H1 (cell line): ENCODE data around the gene CADPS. TPM values are rescaled to one million over a fixed set of nuclear protein-coding genes. Genes with fewer than 3 reads are reported as not detected.

ENCODE experiments used
- CTCF ChIA-PET: fragments of 300-600 bp; sonication (Branson Sonifier 250); formaldehyde crosslinking; loops from one replicate; lab custom pipeline; 2021; ENCODE audit not compliant: partially characterized antibody; lab: Charles Lee
- POLR2A ChIA-PET: fragments of 300-600 bp; sonication (Branson Sonifier 250); formaldehyde crosslinking; loops from one replicate; lab custom pipeline; 2021; ENCODE audit warnings: inconsistent platforms; ENCODE audit not compliant: partially characterized antibody; lab: Charles Lee
- DNase-seq, 2 experiments: peaks; one replicate each; pipeline versions ENCODE4 v3.0.0 to v3.0.0-alpha.2; 2010 to 2022; ENCODE audit warnings: low spot score in 2 of 2, low read depth in 1 of 2, mixed read lengths in 1 of 2
- FAIRE-seq: peaks from 2 replicates; lab custom pipeline; 2011; peaks lifted over from hg19 to GRCh38; lab: Jason Lieb, UNC
- H2AFZ ChIP-seq: 2 replicates; pipeline ENCODE4 v1.8.1; 2012; ENCODE audit warnings: low read length, inconsistent platforms
- H2AK5ac ChIP-seq: 2 replicates; pipeline ENCODE4 v1.6.1; 2013; ENCODE audit warnings: low read depth, low read length
- H2BK120ac ChIP-seq: replicated peaks from 2 replicates; pipeline ENCODE3; 2013; ENCODE audit warnings: low read depth, low read length, inconsistent platforms
- H2BK12ac ChIP-seq: 2 replicates; pipeline ENCODE4 v1.6.1; 2013; ENCODE audit warnings: low read depth, low read length
- H2BK15ac ChIP-seq: 2 replicates; pipeline ENCODE4 v1.6.1; 2013; ENCODE audit warnings: low read length
- H2BK20ac ChIP-seq: 2 replicates; pipeline ENCODE4 v1.6.1; 2013; ENCODE audit warnings: low read length
- H2BK5ac ChIP-seq: 2 replicates; pipeline ENCODE4 v1.6.1; 2013; ENCODE audit warnings: low read depth, low read length
- H3K14ac ChIP-seq: 2 replicates; pipeline ENCODE4 v1.6.1; 2013; ENCODE audit warnings: inconsistent platforms; ENCODE audit not compliant: insufficient read length
- H3K18ac ChIP-seq: 2 replicates; pipeline ENCODE4 v1.6.1; 2013; ENCODE audit warnings: low read length; ENCODE audit errors: extremely low read depth
- H3K23ac ChIP-seq: 2 replicates; pipeline ENCODE4 v1.6.1; 2013; ENCODE audit warnings: inconsistent platforms; ENCODE audit not compliant: insufficient read length
- H3K23me2 ChIP-seq: 2 replicates; pipeline ENCODE4 v1.6.1; 2013; ENCODE audit warnings: low read depth, low read length
- H3K27ac ChIP-seq: 2 replicates; pipeline ENCODE4 v1.6.1; 2011; ENCODE audit warnings: low read depth, low read length, inconsistent platforms
- H3K27me3 ChIP-seq, 4 experiments: replicated peaks in 1 of 4; 1 replicate in 1 of 4; 2 replicates in 3 of 4; pipeline versions ENCODE4 v1.6.1 to v1.8.1; 2011 to 2013; ENCODE audit warnings: low read length in 3 of 4, mild to moderate bottlenecking in 3 of 4, inconsistent platforms in 2 of 4, mixed read lengths in 2 of 4, moderate library complexity in 1 of 4; ENCODE audit not compliant: control insufficient read depth in 3 of 4, insufficient read depth in 3 of 4; ENCODE audit errors: extremely low read depth in 1 of 4
- H3K36me3 ChIP-seq, 4 experiments: 2 replicates each; pipeline versions ENCODE4 v1.6.1 to v1.8.1; 2011 to 2013; ENCODE audit warnings: mild to moderate bottlenecking in 4 of 4, low read length in 3 of 4, moderate library complexity in 2 of 4, control low read depth in 1 of 4, inconsistent platforms in 1 of 4; ENCODE audit not compliant: insufficient read depth in 4 of 4, control insufficient read depth in 2 of 4
- H3K4ac ChIP-seq: replicated peaks from 2 replicates; pipeline ENCODE3; 2013; ENCODE audit warnings: low read length, low read depth, mixed read lengths, inconsistent platforms; ENCODE audit not compliant: insufficient read length
- H3K4me1 ChIP-seq, 4 experiments: replicated peaks in 1 of 4; 1 replicate in 1 of 4; 2 replicates in 3 of 4; pipeline versions ENCODE4 v1.6.1 to v1.8.1; 2011 to 2013; ENCODE audit warnings: low read length in 3 of 4, inconsistent platforms in 2 of 4, mixed read lengths in 1 of 4; ENCODE audit not compliant: insufficient read depth in 4 of 4, control insufficient read depth in 3 of 4
- H3K4me2 ChIP-seq, 2 experiments: 2 replicates each; pipeline versions ENCODE4 v1.6.1 to v1.8.1; 2011 to 2013; ENCODE audit warnings: low read depth in 2 of 2, low read length in 2 of 2, control low read depth in 1 of 2, inconsistent platforms in 1 of 2, mild to moderate bottlenecking in 1 of 2; ENCODE audit not compliant: insufficient read depth in 1 of 2
- H3K4me3 ChIP-seq, 4 experiments: fragments of 200-600, 300-600 bp in 1 of 4; sonication (generic), shearing (Covaris generic), sonication (Bioruptor Twin) in 1 of 4; 2 replicates each; pipeline versions ENCODE4 v1.5.1 to v1.8.1; 2011 to 2016; ENCODE audit warnings: low read length in 4 of 4, low read depth in 3 of 4, control low read depth in 2 of 4, inconsistent platforms in 2 of 4, mild to moderate bottlenecking in 2 of 4, mixed read lengths in 1 of 4, moderate library complexity in 1 of 4; ENCODE audit not compliant: insufficient read depth in 2 of 4; ENCODE audit errors: extremely low read depth in 1 of 4
- H3K56ac ChIP-seq: replicated peaks from 2 replicates; pipeline ENCODE3; 2013; ENCODE audit warnings: low read depth, mild to moderate bottlenecking, mixed read lengths, low read length, inconsistent platforms; ENCODE audit not compliant: insufficient read length
- H3K79me1 ChIP-seq: 2 replicates; pipeline ENCODE4 v1.6.1; 2013; ENCODE audit warnings: low read depth, low read length, control low read depth
- H3K79me2 ChIP-seq, 2 experiments: 2 replicates each; pipeline versions ENCODE4 v1.6.1 to v1.8.1; 2012 to 2013; ENCODE audit warnings: low read length in 2 of 2, mild to moderate bottlenecking in 2 of 2, inconsistent platforms in 1 of 2; ENCODE audit not compliant: insufficient read depth in 2 of 2, control insufficient read depth in 1 of 2
- H3K9ac ChIP-seq, 4 experiments: replicated peaks in 1 of 4; 1 replicate in 1 of 4; 2 replicates in 3 of 4; pipeline versions ENCODE4 v1.6.1 to v1.8.1; 2011 to 2013; ENCODE audit warnings: low read depth in 3 of 4, low read length in 3 of 4, control low read depth in 2 of 4, mild to moderate bottlenecking in 2 of 4, moderate library complexity in 2 of 4, inconsistent platforms in 1 of 4; ENCODE audit errors: extremely low read depth in 1 of 4
- H3K9me3 ChIP-seq, 2 experiments: 2 replicates each; pipeline versions ENCODE4 v1.6.1 to v1.8.1; 2012 to 2013; ENCODE audit warnings: mild to moderate bottlenecking in 2 of 2, moderate library complexity in 2 of 2, control low read depth in 1 of 2, inconsistent platforms in 1 of 2, low read depth in 1 of 2, low read length in 1 of 2, mixed read lengths in 1 of 2; ENCODE audit not compliant: insufficient read depth in 2 of 2
- H4K20me1 ChIP-seq, 2 experiments: replicated peaks in 1 of 2; 2 replicates each; pipeline versions ENCODE3 to v1.8.1; 2011 to 2013; ENCODE audit warnings: inconsistent platforms in 2 of 2, low read length in 2 of 2, mild to moderate bottlenecking in 1 of 2; ENCODE audit not compliant: insufficient read depth in 2 of 2, control insufficient read depth in 1 of 2
- H4K5ac ChIP-seq: 2 replicates; pipeline ENCODE4 v1.6.1; 2013; ENCODE audit warnings: low read length, low read depth, mixed read lengths, inconsistent platforms; ENCODE audit not compliant: insufficient read length
- H4K8ac ChIP-seq: 2 replicates; pipeline ENCODE4 v1.8.0; 2013; ENCODE audit warnings: mild to moderate bottlenecking, moderate library complexity, low read length, inconsistent platforms; ENCODE audit not compliant: insufficient read depth; ENCODE audit errors: extremely low read depth
- H4K91ac ChIP-seq: replicated peaks from 2 replicates; pipeline ENCODE3; 2013; ENCODE audit warnings: low read length, mixed read lengths, inconsistent platforms; ENCODE audit not compliant: insufficient read length
- CHD2 ChIP-seq: IDR thresholded peaks from 2 replicates; pipeline ENCODE4 v1.6.1; 2012; ENCODE audit warnings: low read length, improper control_type of control experiment
- CTCF ChIP-seq, 3 experiments: IDR thresholded peaks; 1 replicate in 2 of 3; 2 replicates in 1 of 3; pipeline versions ENCODE4 v1.5.1 to v1.6.1; 2011; ENCODE audit warnings: low read length in 3 of 3, mild to moderate bottlenecking in 3 of 3, inconsistent platforms in 2 of 3, low read depth in 1 of 3, moderate library complexity in 1 of 3; ENCODE audit not compliant: insufficient read depth in 1 of 3; ENCODE audit errors: control extremely low read depth in 1 of 3
- POLR2AphosphoS5 ChIP-seq: IDR thresholded peaks from 2 replicates; pipeline ENCODE4 v1.6.1; 2011; ENCODE audit warnings: low read depth, low read length
- SIX5 ChIP-seq: IDR thresholded peaks from 2 replicates; pipeline ENCODE4 v1.6.1; 2011; ENCODE audit warnings: mild to moderate bottlenecking, low read depth, low read length
- TCF12 ChIP-seq: IDR thresholded peaks from 2 replicates; pipeline ENCODE4 v1.6.1; 2011; ENCODE audit warnings: low read depth, mild to moderate bottlenecking, low read length
- TEAD4 ChIP-seq: IDR thresholded peaks from 2 replicates; pipeline ENCODE4 v1.6.1; 2012; ENCODE audit warnings: low read depth, low read length, inconsistent platforms, mixed read lengths
- YY1 ChIP-seq: IDR thresholded peaks from 2 replicates; pipeline ENCODE4 v1.6.1; 2011; ENCODE audit warnings: low read depth, mild to moderate bottlenecking, low read length
- WGBS, 2 experiments: shearing (Covaris generic) in 1 of 2; methylation state at CpG; one replicate each; pipeline versions ENCODE4 v1.1.6 to v1.1.7; 2013 to 2015; ENCODE audit warnings: low lambda C conversion rate in 2 of 2, mixed read lengths in 2 of 2, inconsistent platforms in 1 of 2, low coverage in 1 of 2, missing lambda C conversion rate in 1 of 2; ENCODE audit not compliant: insufficient replicate concordance in 2 of 2, insufficient coverage in 1 of 2, insufficient read length in 1 of 2; ENCODE audit errors: extremely low coverage in 1 of 2, missing lambda C conversion rate in 1 of 2; 5-methylcytosine and 5-hydroxymethylcytosine counted together
- polyA plus RNA-seq, 7 experiments: library from polyadenylated mRNA; depleted of rRNA in 3 of 7; stranded (reverse) in 5 of 7; unstranded in 2 of 7; fragments of >200 nt in 5 of 7; fragments of 200-250 nt in 2 of 7; gene quantifications; 1 replicate in 5 of 7; 2 replicates in 1 of 7; 4 replicates in 1 of 7; pipeline versions ENCODE4 v1.2.1 to v1.2.3, GENCODE V29; 2011 to 2013; ENCODE audit warnings: missing spikeins in 2 of 7, mixed read lengths in 2 of 7
- total RNA-seq: library from RNA; stranded (reverse); fragmentation: NEBNext Ultra II Directional; extraction: Animal tissue kit (Norgen Biotek cat#: 25700); gene quantifications from 2 replicates; pipeline ENCODE4 v1.2.1, GENCODE V29; 2021

CADPS gene
- total and polyA plus RNA-seq, 2 of the 8 experiments (the other 6 are each of a cell fraction or from before 2014, with no cell fraction given), result 7.1 to 10.2 TPM

GRCh38 chr3:62556121-62556815 is 318.9 kb downstream of the CADPS start:
- Histone ChIP-seq H3K27ac (no peak overlapping the region), H4K20me1 (no peaks in the 10 kb centered on the region)
- no peak for FAIRE-seq
- no peak for TF ChIP-seq CHD2
- TF ChIP-seq TCF12, result no peak
- no peak for TF ChIP-seq POLR2AphosphoS5
- TF ChIP-seq SIX5, result no peak
- TF ChIP-seq TEAD4, result no peak
- TF ChIP-seq YY1, result no peak
- TF ChIP-seq CTCF (IDR thresholded peaks at IDR 0.05; ENCODE audit: control extremely low read depth in 1 of 3, insufficient read depth in 1 of 3, low read depth in 1 of 3, low read length in 3 of 3), result no peak
- TF ChIP-seq, all 59 proteins: peak for 0
- H2BK15ac ChIP-seq, result no peak overlapping the region
- no peaks in the 10 kb centered on the region for H3K36me3 ChIP-seq
- no peaks in the 10 kb centered on the region; the same call in 1 of the 2 replicates for H3K79me1 ChIP-seq
- CTCF ChIA-PET, result interaction anchor here (0.6 to 11.3 kb wide), 17 partner anchors 9 to 1103 kb away, joined by 3 to 135 read pairs (median 3); no protein-coding TSS in a partner anchor
- no peak overlapping the region for H3K4me3 ChIP-seq
- no peak overlapping the region for H4K8ac ChIP-seq
- H3K56ac ChIP-seq, result no peak overlapping the region
- H2BK120ac ChIP-seq, result no peak overlapping the region
- H3K4me2 ChIP-seq, result peak overlapping the region in 1 of 2 experiments; percentile 39; a peak in 1 of 4 replicates
- POLR2A ChIA-PET, result interaction anchor here (1.0 kb wide), 1 partner anchor 318 kb away, joined by 3 read pairs; no protein-coding TSS in a partner anchor
- H2AK5ac ChIP-seq, result no peak overlapping the region
- 55% methylated on average over 10 of the region's 10 CpGs; no CpG with 5 or more reads in 1 of the 2 experiments for WGBS, 2 experiments
- no peak overlapping the region for H3K4ac ChIP-seq
- H2AFZ ChIP-seq, result no peak overlapping the region
- H3K79me2 ChIP-seq, result no peaks in the 10 kb centered on the region
- no peak overlapping the region for H2BK20ac ChIP-seq
- no peak overlapping the region for H2BK12ac ChIP-seq
- no peak overlapping the region for H4K5ac ChIP-seq
- no peak overlapping the region for H4K91ac ChIP-seq
- no peaks in the 10 kb centered on the region; the same call in 1 of the 2 replicates for H3K23me2 ChIP-seq
- no peak overlapping the region for H3K23ac ChIP-seq
- no peaks in the 10 kb centered on the region for H3K27me3 ChIP-seq
- H3K18ac ChIP-seq, result no peak overlapping the region
- no peaks in the 10 kb centered on the region for H3K9me3 ChIP-seq
- H3K14ac ChIP-seq, result no peak overlapping the region
- H2BK5ac ChIP-seq, result no peak overlapping the region
- H3K4me1 ChIP-seq, result peaks cover 0 to 10% (median 5%) of the 10 kb centered on the region in 4 experiments; a peak in 2 of 7 replicates
- peak in 1 of 2 experiments; percentile 52 for DNase-seq
- no peak overlapping the region for H3K9ac ChIP-seq
